Left lung (tissue), 10 donors: Measurements from ENCODE around the gene ERBB4. TPM values are rescaled to one million over a fixed set of nuclear protein-coding genes. Genes with fewer than 3 reads are reported as not detected.

Source experiments
- ATAC-seq: fragments of 200-7000 bp; cut with Tn5 transposase; one replicate; pipeline ENCODE4 v1.9.1; 2020; ENCODE audit warnings: moderate library complexity
- DNase-seq, 4 donors: peaks; one replicate each; pipeline ENCODE4 v3.0.0-alpha.2; 2013 to 2020
- H3K27ac ChIP-seq, 2 donors: fragments of 200-600 bp; sonication (generic) in 1 of 2; one replicate each; pipeline versions ENCODE4 v1.5.0 to v1.8.0; 2020 to 2021
- H3K27me3 ChIP-seq, 2 donors: fragments of 200-600 bp; sonication (generic) in 1 of 2; one replicate each; pipeline versions ENCODE4 v1.5.0 to v1.8.0; 2020 to 2021
- H3K36me3 ChIP-seq, 2 donors: fragments of 200-600 bp; sonication (generic) in 1 of 2; one replicate each; pipeline versions ENCODE4 v1.5.0 to v1.8.0; 2020 to 2021
- H3K4me1 ChIP-seq, 2 donors: fragments of 200-600 bp; one replicate each; pipeline ENCODE4 v1.8.0; 2021
- H3K4me3 ChIP-seq, 2 donors: fragments of 200-600 bp; sonication (generic) in 1 of 2; one replicate each; pipeline versions ENCODE4 v1.5.0 to v1.8.0; 2020 to 2021; ENCODE audit warnings: mild to moderate bottlenecking in 1 of 2
- H3K9me3 ChIP-seq, 2 donors: fragments of 200-600 bp; sonication (generic) in 1 of 2; one replicate each; pipeline versions ENCODE4 v1.5.0 to v1.8.0; 2020 to 2021
- CTCF ChIP-seq, 2 donors: fragments of 200-600 bp; sonication (generic) in 1 of 2; IDR thresholded peaks; one replicate each; pipeline versions ENCODE4 v1.5.0 to v1.8.0; 2021; ENCODE audit warnings: antibody characterized with exemption in 2 of 2
- intact Hi-C, 2 donors: fragments of 100-400 bp; cut with DNase I; formaldehyde crosslinking; loops; one replicate each; pipeline versions ENCODE4 v1.11.2 to v1.14.2; 2022
- polyA plus RNA-seq, 6 donors: library from polyadenylated mRNA; unstranded; fragments of 120-200 nt; gene quantifications; one replicate each; pipeline ENCODE4 v1.2.1, GENCODE V29; 2013; ENCODE audit not compliant: insufficient read length in 6 of 6
- total RNA-seq, 2 donors: library from RNA; stranded (reverse); fragmentation: NEBNext Ultra II Directional; extraction: Animal tissue kit (Norgen Biotek cat#: 25700); gene quantifications; one replicate each; pipeline ENCODE4 v1.2.1, GENCODE V29; 2021
- donor health status: DM: no; HTN: yes; CAD: no.
- donor health status: DM: no; HTN: no; CAD: no.

Gene ERBB4
- total and polyA plus RNA-seq, 8 donors: 0.89 to 16.0 (median 1.4) TPM

GRCh38 chr2:211957799-211958198, 580.8 kb downstream of the ERBB4 start:
- H3K4me3 ChIP-seq: no peak overlapping the region

GRCh38 chr2:211955648-211956047, 583.0 kb downstream of the ERBB4 start:
- no peak for DNase-seq
- no peaks in the 10 kb centered on the region for H3K4me1 ChIP-seq
- H3K4me3 ChIP-seq: no peak overlapping the region
- intact Hi-C loops: no loop called here
- H3K36me3 ChIP-seq: no peaks in the 10 kb centered on the region
- no peak for ATAC-seq
- H3K27ac ChIP-seq: no peak overlapping the region
- H3K9me3 ChIP-seq: peaks cover 0 to 11% of the 10 kb centered on the region in 2 donors
- TF ChIP-seq CTCF (IDR thresholded peaks at IDR 0.05): no peak
- no peaks in the 10 kb centered on the region for H3K27me3 ChIP-seq

More at GRCh38 chr2:211957799-211958198, 580.8 kb downstream of the ERBB4 start:
- Histone ChIP-seq H3K27ac (no peak overlapping the region), H3K4me1 (no peaks in the 10 kb centered on the region), H3K27me3 (no peaks in the 10 kb centered on the region), H3K9me3 (no peaks in the 10 kb centered on the region), H3K36me3 (no peaks in the 10 kb centered on the region)
- intact Hi-C loops: no loop called here
- DNase-seq (no peak), ATAC-seq (no peak)
- no peak for TF ChIP-seq CTCF (IDR thresholded peaks at IDR 0.05)

GRCh38 chr2:211948932-211949331, 589.7 kb downstream of the ERBB4 start:
- DNase-seq: no peak
- intact Hi-C loops: no loop called here
- Histone ChIP-seq H3K9me3 (peaks cover 0 to 14% of the 10 kb centered on the region in 2 donors), H3K4me1 (no peaks in the 10 kb centered on the region), H3K36me3 (no peaks in the 10 kb centered on the region), H3K27me3 (no peaks in the 10 kb centered on the region), H3K27ac (no peak overlapping the region), H3K4me3 (no peak overlapping the region)
- no peak for TF ChIP-seq CTCF (IDR thresholded peaks at IDR 0.05)
- ATAC-seq: no peak

GRCh38 chr2:211946960-211947359, 591.6 kb downstream of the ERBB4 start:
- no peak for DNase-seq
- Histone ChIP-seq H3K4me3 (no peak overlapping the region), H3K27ac (no peak overlapping the region), H3K4me1 (no peaks in the 10 kb centered on the region), H3K36me3 (no peaks in the 10 kb centered on the region), H3K27me3 (no peaks in the 10 kb centered on the region), H3K9me3 (peaks cover 0 to 13% of the 10 kb centered on the region in 2 donors)
- ATAC-seq: no peak
- intact Hi-C loops: no loop called here
- TF ChIP-seq CTCF (IDR thresholded peaks at IDR 0.05): no peak

- no peaks in the 10 kb centered on the region for H3K27me3 ChIP-seq
- H3K27ac ChIP-seq: no peak overlapping the region
- ATAC-seq: no peak
- H3K36me3 ChIP-seq: no peaks in the 10 kb centered on the region
- no peak for TF ChIP-seq CTCF (IDR thresholded peaks at IDR 0.05)
- no peak overlapping the region for H3K4me3 ChIP-seq
- no peak for DNase-seq
- no peaks in the 10 kb centered on the region for H3K4me1 ChIP-seq
- intact Hi-C loops: no loop called here
- H3K9me3 ChIP-seq: no peaks in the 10 kb centered on the region
These were observed 594.0 kb downstream of the ERBB4 start for GRCh38 chr2:211944572-211944971.
